Upper lobe of left lung (tissue), 6 donors: ENCODE data around the gene MOV10L1. TPM values are rescaled to one million over a fixed set of nuclear protein-coding genes. Genes with fewer than 3 reads are reported as not detected.
"Not testable (repeated sequence)": the region's sequence is repeated elsewhere in the genome, so short reads cannot be mapped to it uniquely, and the experiment has no call there.

Experiments used
- ATAC-seq, 2 donors: fragments of 200-7000 bp; cut with Tn5 transposase; one replicate each; pipeline ENCODE4 v1.9.1; 2022; ENCODE audit warnings: mild to moderate bottlenecking in 2 of 2, moderate library complexity in 2 of 2; ENCODE audit not compliant: low FRiP score in 2 of 2
- DNase-seq, 2 donors: peaks; one replicate each; pipeline ENCODE4 v3.0.0-alpha.2; 2019 to 2020
- H3K27ac ChIP-seq, 4 donors: fragments of 200-600 bp; sonication (generic); one replicate each; pipeline ENCODE4 v1.5.1; 2016 to 2019
- H3K27me3 ChIP-seq, 4 donors: fragments of 200-600 bp; sonication (generic); one replicate each; pipeline ENCODE4 v1.5.1; 2017 to 2019
- H3K36me3 ChIP-seq, 4 donors: fragments of 200-600 bp; sonication (generic); one replicate each; pipeline ENCODE4 v1.5.1; 2016 to 2019
- H3K4me1 ChIP-seq, 4 donors: fragments of 200-600 bp; sonication (generic); one replicate each; pipeline ENCODE4 v1.5.1; 2018 to 2019
- H3K4me3 ChIP-seq, 4 donors: fragments of 200-600 bp; sonication (generic); one replicate each; pipeline ENCODE4 v1.5.1; 2017 to 2019; ENCODE audit warnings: mild to moderate bottlenecking in 2 of 4, moderate library complexity in 1 of 4
- H3K9me3 ChIP-seq, 4 donors: fragments of 200-600 bp; sonication (generic); one replicate each; pipeline ENCODE4 v1.5.1; 2018 to 2019
- CTCF ChIP-seq, 6 experiments: fragments of 450-650 bp in 4 of 6; fragments of 200-600 bp in 2 of 6; sonication (generic) in 2 of 6; IDR thresholded peaks; one replicate each; pipeline ENCODE4 v1.5.1; 2016 to 2019; ENCODE audit warnings: antibody characterized with exemption in 6 of 6
- EP300 ChIP-seq, 4 donors: sonication (generic); formaldehyde crosslinking; IDR thresholded peaks; one replicate each; pipeline ENCODE4 v1.5.1; 2017; ENCODE audit warnings: antibody characterized with exemption in 4 of 4, control low read depth in 2 of 4
- POLR2A ChIP-seq, 4 donors: fragments of 450-650 bp; IDR thresholded peaks; one replicate each; pipeline ENCODE4 v1.5.1; 2016 to 2017; ENCODE audit warnings: antibody characterized with exemption in 4 of 4, mild to moderate bottlenecking in 2 of 4
- POLR2AphosphoS5 ChIP-seq, 2 donors: sonication (generic); formaldehyde crosslinking; IDR thresholded peaks; one replicate each; pipeline ENCODE4 v1.5.1; 2017; ENCODE audit warnings: antibody characterized with exemption in 2 of 2
- WGBS, 2 donors: methylation state at CpG; one replicate each; pipeline ENCODE4 v1.1.5; 2017 to 2018; 5-methylcytosine and 5-hydroxymethylcytosine counted together
- total RNA-seq, 6 donors: library from RNA; depleted of rRNA in 4 of 6; stranded (reverse); fragments of >200 nt in 4 of 6; gene quantifications; one replicate each; pipeline versions ENCODE4 v1.1.0 to v1.2.1, GENCODE V29; 2016 to 2021
- donor health status: DM: no; HTN: no; CAD: no; lungs with moderate emphysema.
- donor health status: DM: no; HTN: yes; CAD: no; lungs with severe emphysema.

MOV10L1 gene
- total RNA-seq, 6 donors from 2014 or later, result 0.47 to 3.1 (median 1.8) TPM; not detected in 1

GRCh38 chr22:50204571-50204970 is 114.8 kb downstream of the MOV10L1 start:
- 83 to 88% methylated on average over 7 of the region's 7 CpGs for WGBS, 2 donors
- peaks cover 28 to 66% (median 35%) of the 10 kb centered on the region in 4 donors for H3K4me1 ChIP-seq

GRCh38 chr22:50204998-50205397 is 115.2 kb downstream of the MOV10L1 start:
- not testable (repeated sequence) for DNase-seq, H3K4me3 ChIP-seq, H3K27me3 ChIP-seq, ATAC-seq, H3K9me3 ChIP-seq
- 86% methylated on average over 9 of the region's 9 CpGs for WGBS, 2 donors
- peaks cover 25 to 65% (median 33%) of the 10 kb centered on the region in 4 donors for H3K4me1 ChIP-seq
- peak overlapping the region in 1 of 4 donors; percentile 13 for H3K27ac ChIP-seq
- H3K36me3 ChIP-seq, result peaks cover 7 to 40% (median 29%) of the 10 kb centered on the region in 4 donors

More at GRCh38 chr22:50204571-50204970, 114.8 kb downstream of the MOV10L1 start:
- H3K27me3 ChIP-seq, result no peaks in the 10 kb centered on the region
- ATAC-seq (no peak), DNase-seq (no peak)
- H3K9me3 ChIP-seq, result no peaks in the 10 kb centered on the region
- H3K27ac ChIP-seq, result no peak overlapping the region
- H3K4me3 ChIP-seq, result no peak overlapping the region
- TF ChIP-seq EP300 (IDR thresholded peaks at IDR 0.05) (no peak), CTCF (IDR thresholded peaks at IDR 0.05) (no peak), POLR2AphosphoS5 (IDR thresholded peaks at IDR 0.05) (no peak), POLR2A (IDR thresholded peaks at IDR 0.05) (no peak)
- peaks cover 7 to 39% (median 27%) of the 10 kb centered on the region in 4 donors for H3K36me3 ChIP-seq

GRCh38 chr22:50205781-50206569 is 116.2 kb downstream of the MOV10L1 start:
- Histone ChIP-seq H3K27ac (peak overlapping the region in 1 of 4 donors; percentile 21), H3K27me3 (no peaks in the 10 kb centered on the region), H3K36me3 (peaks cover 7 to 50% (median 38%) of the 10 kb centered on the region in 4 donors), H3K4me1 (peaks cover 24 to 66% (median 31%) of the 10 kb centered on the region in 4 donors), H3K4me3 (no peak overlapping the region), H3K9me3 (no peaks in the 10 kb centered on the region)
- no peak for TF ChIP-seq CTCF (IDR thresholded peaks at IDR 0.05)
- TF ChIP-seq EP300 (IDR thresholded peaks at IDR 0.05), result no peak
- TF ChIP-seq POLR2A (IDR thresholded peaks at IDR 0.05), result no peak
- TF ChIP-seq POLR2AphosphoS5 (IDR thresholded peaks at IDR 0.05), result no peak
- DNase-seq, result peak in 1 of 2 donors; percentile 71
- 92 to 96% methylated on average over 38 to 45 of the region's 45 CpGs for WGBS, 2 donors
- no peak for ATAC-seq

GRCh38 chr22:50206599-50206998 is 116.8 kb downstream of the MOV10L1 start:
- H3K4me3 ChIP-seq, result no peak overlapping the region
- ATAC-seq, result peak; percentile 22 to 77
- peak; percentile 82 to 89 for DNase-seq
- H3K27me3 ChIP-seq, result no peaks in the 10 kb centered on the region
- TF ChIP-seq EP300 (IDR thresholded peaks at IDR 0.05) (no peak), POLR2A (IDR thresholded peaks at IDR 0.05) (no peak), POLR2AphosphoS5 (IDR thresholded peaks at IDR 0.05) (no peak), CTCF (IDR thresholded peaks at IDR 0.05) (peak in 5 of 6 experiments; percentile 25 to 70 (median 41))
- H3K9me3 ChIP-seq, result no peaks in the 10 kb centered on the region
- H3K27ac ChIP-seq, result peak overlapping the region in 1 of 4 donors; percentile 21
- WGBS, 2 donors, result 41% methylated on average over 10 of the region's 10 CpGs; no CpG with 5 or more reads in 1 of the 2 donors
- peaks cover 24 to 63% (median 30%) of the 10 kb centered on the region in 4 donors for H3K4me1 ChIP-seq
- H3K36me3 ChIP-seq, result peaks cover 7 to 55% (median 42%) of the 10 kb centered on the region in 4 donors

- ATAC-seq (no peak), DNase-seq (peak; percentile 20 to 67)
- H3K9me3 ChIP-seq, result no peaks in the 10 kb centered on the region
- peaks cover 7 to 64% (median 47%) of the 10 kb centered on the region in 4 donors for H3K36me3 ChIP-seq
- no peak overlapping the region for H3K27ac ChIP-seq
- no peak overlapping the region for H3K4me3 ChIP-seq
- H3K27me3 ChIP-seq, result no peaks in the 10 kb centered on the region
- WGBS, 2 donors, result 60 to 68% methylated on average over 11 to 23 of the region's 23 CpGs
- peaks cover 15 to 53% (median 21%) of the 10 kb centered on the region in 4 donors for H3K4me1 ChIP-seq
- TF ChIP-seq POLR2AphosphoS5 (IDR thresholded peaks at IDR 0.05) (no peak), EP300 (IDR thresholded peaks at IDR 0.05) (no peak), CTCF (IDR thresholded peaks at IDR 0.05) (peak in 1 of 6 experiments; percentile 9), POLR2A (IDR thresholded peaks at IDR 0.05) (no peak)
Measured at GRCh38 chr22:50207383-50208140, 117.8 kb downstream of the MOV10L1 start.
